VCaP (cell line): ENCODE measurements around the gene ERCC6.
A peak's percentile ranks its signal among the peaks of the same experiment; 100 is the strongest.

Source experiments
- H3K27ac ChIP-seq: fragments of 450-650 bp; 2 replicates; pipeline ENCODE4 v1.5.1; 2017
- TF ChIP-seq, protein P1 (sequence below): fragments of 450-650 bp; conservative IDR thresholded peaks from 2 replicates; pipeline ENCODE4 v1.5.1; 2017; ENCODE audit warnings: mild to moderate bottlenecking, moderate library complexity

The ERCC6 gene

DNA sequence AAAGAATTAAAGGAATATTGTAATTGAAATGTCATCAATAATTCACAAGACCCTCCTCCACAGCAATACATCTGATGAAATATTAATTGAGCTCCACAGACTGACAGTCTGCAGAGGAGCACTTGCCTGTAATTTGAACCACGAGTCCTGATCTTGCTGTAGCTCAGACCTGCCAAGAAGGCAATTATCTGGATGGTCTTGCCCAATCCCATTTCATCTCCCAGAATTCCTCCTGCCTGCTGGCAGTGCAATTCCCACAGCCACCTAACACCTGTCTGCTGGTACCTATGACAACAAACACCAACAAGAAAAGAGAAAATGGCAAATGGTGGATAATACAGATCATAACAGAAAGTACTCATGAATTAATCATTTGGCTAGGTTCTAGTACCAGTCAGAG lies 38.5 kb downstream of the ERCC6 start:
- TF ChIP-seq, protein P1, sequence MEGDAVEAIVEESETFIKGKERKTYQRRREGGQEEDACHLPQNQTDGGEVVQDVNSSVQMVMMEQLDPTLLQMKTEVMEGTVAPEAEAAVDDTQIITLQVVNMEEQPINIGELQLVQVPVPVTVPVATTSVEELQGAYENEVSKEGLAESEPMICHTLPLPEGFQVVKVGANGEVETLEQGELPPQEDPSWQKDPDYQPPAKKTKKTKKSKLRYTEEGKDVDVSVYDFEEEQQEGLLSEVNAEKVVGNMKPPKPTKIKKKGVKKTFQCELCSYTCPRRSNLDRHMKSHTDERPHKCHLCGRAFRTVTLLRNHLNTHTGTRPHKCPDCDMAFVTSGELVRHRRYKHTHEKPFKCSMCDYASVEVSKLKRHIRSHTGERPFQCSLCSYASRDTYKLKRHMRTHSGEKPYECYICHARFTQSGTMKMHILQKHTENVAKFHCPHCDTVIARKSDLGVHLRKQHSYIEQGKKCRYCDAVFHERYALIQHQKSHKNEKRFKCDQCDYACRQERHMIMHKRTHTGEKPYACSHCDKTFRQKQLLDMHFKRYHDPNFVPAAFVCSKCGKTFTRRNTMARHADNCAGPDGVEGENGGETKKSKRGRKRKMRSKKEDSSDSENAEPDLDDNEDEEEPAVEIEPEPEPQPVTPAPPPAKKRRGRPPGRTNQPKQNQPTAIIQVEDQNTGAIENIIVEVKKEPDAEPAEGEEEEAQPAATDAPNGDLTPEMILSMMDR, result no peak
- H3K27ac ChIP-seq, result no peak overlapping the region

DNA sequence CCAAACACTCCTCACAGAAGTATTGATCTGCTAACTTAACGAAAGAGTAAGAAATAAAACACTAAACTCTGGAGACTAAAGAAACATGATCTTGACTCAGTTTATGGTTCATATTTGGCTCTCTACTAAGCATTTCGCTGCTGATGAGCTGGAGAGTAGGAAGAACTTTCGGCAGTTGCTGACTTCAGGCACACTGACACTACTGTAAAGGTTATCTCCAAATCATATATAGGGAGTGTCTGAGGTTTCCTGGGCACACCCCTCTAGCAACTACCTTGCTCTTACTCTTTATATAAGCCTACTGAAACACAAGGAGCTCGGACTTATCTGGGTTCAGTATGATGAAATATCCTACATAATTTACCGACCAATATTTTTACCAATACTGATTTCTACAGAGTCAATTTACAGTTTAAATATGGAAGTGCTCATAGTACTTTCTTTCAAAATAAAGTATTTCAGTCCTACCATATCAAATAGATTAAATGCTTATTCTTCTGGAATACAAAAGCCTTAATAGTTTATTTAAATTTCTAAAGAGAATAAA lies 39.5 kb downstream of the ERCC6 start:
- H3K27ac ChIP-seq, result no peak overlapping the region
- TF ChIP-seq, protein P1, result no peak

DNA sequence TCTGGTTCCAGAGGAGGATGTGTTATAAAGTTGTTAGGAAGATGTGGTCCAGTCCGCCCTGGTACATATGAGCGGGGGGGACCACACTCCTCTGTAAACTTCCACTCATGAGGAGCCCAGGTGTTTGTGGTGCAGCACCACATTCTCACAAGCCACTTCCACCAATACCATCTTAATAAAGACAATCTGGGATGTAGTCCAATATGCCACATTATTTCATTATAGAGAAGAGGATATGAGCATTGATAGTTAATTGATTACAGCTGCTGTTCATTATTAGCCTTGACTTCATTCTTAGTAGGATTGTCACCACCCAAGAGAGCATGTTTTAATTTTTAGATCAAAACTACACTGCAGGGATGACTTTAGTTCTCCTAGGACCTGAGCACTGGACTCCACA lies 40.5 kb downstream of the ERCC6 start:
- no peak overlapping the region for H3K27ac ChIP-seq
- TF ChIP-seq, protein P1, result no peak

DNA sequence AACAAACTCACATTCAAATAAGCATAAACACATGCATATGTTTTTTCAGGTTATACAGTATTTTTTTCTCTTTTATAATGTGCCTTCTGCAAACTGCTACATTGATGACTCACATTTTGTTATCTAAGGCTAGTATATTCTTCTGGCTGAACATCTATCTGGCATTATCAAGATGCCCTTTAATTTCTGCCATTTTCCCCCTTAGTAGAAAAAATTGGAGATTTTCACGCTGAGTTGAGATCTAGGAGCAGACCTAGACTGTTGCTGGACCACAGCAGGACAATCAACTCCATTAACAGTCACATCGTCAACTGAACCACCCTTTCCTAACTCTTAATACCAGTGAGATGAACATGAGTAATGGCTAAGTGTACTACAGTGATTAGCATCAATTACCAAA lies 41.6 kb downstream of the ERCC6 start:
- TF ChIP-seq, protein P1, result no peak
- no peak overlapping the region for H3K27ac ChIP-seq

DNA sequence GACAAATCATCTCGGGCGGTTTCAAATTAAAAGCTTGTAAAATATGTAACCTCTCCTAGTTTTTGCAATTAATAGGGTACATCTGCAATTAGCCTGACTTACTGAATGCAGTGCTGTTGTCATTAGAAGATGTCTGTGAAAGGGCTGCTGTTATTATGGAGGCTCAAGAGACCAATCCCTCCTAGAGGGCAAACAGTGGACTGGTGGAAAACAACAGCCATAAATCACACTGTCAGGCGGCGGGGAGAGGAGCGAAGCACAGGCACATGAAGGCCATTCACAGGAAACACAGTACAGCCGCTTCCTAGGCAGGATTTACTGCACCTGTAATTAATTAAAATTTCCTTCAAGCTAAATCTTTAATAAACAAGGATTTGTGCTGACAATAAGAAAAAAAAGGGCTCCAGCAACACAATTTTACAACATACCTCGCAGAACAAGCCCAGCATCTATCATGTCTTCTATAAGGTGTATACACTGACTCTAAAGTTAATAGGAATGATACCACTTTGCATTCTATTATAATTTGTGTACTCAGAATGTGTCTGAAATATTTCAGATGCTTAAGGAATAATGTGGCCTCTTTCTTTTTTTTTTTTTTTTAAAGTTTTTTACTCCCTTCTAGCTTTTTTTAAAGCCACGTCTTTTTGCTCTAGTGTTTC lies 50.7 kb downstream of the ERCC6 start:
- H3K27ac ChIP-seq, result peak overlapping the region; percentile 80

DNA sequence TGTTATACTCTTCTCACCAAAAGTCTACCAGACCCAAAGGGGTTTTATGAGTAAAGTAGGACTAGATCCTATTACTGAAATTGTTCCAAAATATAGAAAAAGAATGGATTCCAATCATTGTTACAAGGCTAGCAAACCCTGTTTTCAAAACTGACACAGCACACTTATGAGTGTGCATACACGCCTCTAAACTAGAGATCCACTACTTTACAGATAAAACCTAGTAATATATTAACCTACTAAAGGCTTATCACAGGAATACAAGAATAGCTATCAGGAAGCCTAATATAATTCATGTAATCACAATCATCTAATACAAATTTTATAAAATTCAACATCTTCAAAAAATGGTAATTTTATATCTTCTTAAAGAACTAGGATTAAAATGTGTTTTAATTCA lies 52.2 kb downstream of the ERCC6 start:
- H3K27ac ChIP-seq, result peak overlapping the region; percentile 80
- TF ChIP-seq, protein P1, result no peak

More for the DNA sequence above, 50.7 kb downstream of the ERCC6 start:
- TF ChIP-seq, protein P1, result no peak

DNA sequence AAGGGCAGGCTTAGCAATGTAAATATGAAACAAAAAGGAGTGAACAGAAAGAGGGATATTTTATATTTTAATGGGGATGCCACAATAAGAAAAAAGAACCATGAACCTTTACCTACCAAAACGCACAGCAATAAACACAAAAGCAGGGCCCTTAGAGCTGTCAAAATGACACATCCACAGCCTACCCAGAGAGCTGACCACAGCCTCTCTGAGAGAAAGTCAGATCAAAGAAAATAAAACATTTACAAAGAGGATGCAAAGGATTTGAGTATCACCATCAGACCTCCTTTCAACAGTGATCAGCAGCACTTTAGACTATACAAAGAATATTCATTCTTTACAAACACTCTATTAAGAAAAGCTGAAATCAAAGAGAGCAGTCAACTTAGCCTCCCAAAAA lies 52.9 kb downstream of the ERCC6 start:
- peak overlapping the region; percentile 80 for H3K27ac ChIP-seq
- TF ChIP-seq, protein P1, result no peak
